IPS-NIHi7 (cell line): ENCODE results near the gene STOML2.

Experiments
- DNase-seq: peaks from one replicate; pipeline ENCODE4 v3.0.0; 2012; ENCODE audit warnings: mixed read lengths; ENCODE audit errors: extremely low spot score

Gene STOML2

DNA sequence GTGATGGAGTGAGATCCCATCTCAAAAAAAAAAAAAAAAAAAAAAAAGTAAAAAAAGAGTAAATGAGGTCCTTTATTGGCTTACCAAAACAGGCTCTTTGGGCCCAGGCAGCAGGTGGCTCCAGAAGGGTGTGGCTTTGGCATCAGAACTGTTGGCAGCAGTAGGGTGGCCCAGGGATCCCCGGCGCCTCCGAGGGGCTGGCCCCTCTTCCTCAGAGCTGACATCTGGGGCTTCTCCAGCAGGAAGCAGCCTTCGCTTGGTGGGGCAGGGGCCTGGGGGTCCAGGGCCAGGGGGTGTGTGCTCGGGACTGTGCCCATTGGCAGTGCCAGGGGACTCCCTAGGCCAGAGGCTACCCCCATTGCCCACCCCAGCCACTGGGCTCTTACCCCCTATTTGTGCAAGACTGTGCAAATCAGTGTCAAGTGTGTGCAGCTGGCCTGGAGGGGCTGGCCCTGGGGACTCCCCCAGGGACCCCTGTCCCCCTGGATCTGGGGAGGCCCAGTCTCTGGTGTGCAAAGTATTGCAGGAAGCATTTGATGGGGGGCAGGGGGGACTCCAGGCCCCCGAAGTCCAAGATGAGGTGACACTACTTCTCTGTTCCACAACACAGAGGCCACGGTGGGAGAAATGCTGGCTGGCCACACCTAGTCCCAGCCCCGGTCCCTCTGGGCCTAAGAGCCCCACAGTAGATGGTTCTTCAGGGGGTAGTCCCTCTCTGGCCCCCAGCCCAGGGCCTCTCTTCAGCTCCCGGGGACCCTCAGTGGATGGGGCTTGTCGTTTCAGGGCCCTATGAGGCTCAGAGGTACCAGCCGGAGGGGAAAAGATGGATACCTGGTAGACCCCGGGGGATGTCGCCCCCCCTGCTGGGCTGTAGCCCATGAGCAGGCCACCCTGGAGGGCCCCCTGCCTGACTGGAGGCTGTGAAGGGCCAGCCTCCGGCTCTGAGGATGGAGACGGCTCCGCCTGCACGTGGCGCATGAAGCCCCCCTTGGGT, 4.7 kb upstream of the STOML2 start:
- no peak for DNase-seq

- DNase-seq = no peak
These were observed 3.4 kb upstream of the STOML2 start for GRCh38 chr9:35106343-35106730.

DNA sequence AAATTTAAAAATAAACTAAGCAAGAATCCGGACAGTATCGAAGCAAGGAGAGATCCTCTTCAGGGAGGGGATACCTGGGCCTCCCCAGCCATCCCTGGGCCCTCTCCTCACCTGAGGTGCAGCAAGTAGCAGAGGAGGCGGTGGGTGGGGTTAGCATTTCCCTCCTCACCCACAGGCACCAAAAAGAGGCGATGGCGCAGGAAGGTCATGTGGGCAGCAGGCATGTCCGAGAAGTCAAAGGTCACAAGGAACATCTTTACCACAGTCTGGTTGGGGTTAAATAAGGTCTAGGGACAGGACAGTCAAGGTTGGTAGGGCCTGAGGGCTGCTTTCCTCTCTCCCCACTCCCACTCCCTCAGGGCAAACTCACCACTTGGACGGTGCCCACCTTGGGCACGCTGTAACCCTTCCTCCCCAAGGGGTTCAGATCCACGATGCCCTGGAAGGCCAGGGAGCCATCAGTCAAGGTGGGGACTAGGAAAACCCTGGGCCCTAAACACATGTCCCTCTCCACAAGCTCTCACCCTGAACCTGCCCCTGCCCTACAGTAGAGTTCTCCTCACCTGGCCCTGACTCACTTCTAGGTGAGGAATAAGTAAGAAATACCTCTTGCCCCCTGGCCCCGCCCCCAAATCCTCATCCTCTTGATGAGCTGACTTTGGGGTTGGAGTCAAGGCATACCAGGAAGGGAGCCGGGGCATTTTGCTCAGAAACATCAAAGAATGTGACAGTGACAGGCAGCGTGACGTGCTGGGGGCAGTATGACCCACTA, 2.8 kb upstream of the STOML2 start:
- no peak for DNase-seq

- DNase-seq = no peak
These were observed 2.2 kb upstream of the STOML2 start for GRCh38 chr9:35105126-35105525.

- DNase-seq = no peak
These were observed 1.7 kb upstream of the STOML2 start for GRCh38 chr9:35104586-35104985.

DNA sequence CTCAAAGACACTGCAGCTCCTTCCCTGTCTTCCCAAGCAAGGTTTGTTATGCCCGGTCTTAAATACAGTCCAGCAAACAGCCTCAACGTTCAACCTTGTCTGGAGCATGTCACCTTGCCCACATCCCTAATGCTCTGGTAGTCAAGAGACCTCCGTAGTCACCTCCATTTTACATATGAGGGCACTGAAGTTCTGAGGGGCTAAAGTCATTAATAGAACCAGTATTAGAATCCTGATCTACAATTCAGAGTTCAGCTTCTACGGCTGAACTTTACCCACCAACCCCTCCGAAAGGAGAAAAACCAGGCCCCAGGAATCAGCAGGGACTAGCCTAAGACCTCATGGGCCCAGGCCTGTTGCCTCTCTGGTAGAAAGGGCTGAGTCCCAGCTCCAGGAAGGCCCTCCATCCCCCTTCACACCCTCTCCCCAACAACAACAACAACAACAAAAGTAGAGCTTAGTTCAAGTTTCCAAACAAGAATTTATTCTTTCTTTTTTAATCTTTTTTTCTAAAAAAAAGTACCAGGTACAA, 795 bp upstream of the STOML2 start:
- DNase-seq = no peak

- peak; percentile 14 for DNase-seq
These were observed 514 bp downstream of the STOML2 start for GRCh38 chr9:35102465-35102768.

DNA sequence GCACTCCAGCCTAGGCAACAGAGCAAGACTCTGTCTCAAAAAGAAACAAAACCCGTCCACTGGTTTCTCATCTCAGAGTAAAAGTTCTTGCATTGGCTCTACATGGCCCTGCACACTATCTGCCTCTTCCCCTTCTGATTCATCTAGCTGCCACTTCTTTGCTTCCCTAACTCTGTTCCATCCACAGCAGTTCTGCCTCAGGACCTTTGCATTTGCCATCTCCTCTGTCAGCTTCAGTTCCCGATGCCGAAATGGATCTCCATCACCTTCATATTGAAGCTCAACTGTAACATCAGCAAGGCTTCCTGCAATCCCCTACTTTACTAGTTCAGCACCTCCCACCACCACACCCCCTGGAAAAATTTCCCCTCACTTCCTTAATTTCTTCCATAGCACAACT, 5.4 kb downstream of the STOML2 start:
- DNase-seq = no peak

DNA sequence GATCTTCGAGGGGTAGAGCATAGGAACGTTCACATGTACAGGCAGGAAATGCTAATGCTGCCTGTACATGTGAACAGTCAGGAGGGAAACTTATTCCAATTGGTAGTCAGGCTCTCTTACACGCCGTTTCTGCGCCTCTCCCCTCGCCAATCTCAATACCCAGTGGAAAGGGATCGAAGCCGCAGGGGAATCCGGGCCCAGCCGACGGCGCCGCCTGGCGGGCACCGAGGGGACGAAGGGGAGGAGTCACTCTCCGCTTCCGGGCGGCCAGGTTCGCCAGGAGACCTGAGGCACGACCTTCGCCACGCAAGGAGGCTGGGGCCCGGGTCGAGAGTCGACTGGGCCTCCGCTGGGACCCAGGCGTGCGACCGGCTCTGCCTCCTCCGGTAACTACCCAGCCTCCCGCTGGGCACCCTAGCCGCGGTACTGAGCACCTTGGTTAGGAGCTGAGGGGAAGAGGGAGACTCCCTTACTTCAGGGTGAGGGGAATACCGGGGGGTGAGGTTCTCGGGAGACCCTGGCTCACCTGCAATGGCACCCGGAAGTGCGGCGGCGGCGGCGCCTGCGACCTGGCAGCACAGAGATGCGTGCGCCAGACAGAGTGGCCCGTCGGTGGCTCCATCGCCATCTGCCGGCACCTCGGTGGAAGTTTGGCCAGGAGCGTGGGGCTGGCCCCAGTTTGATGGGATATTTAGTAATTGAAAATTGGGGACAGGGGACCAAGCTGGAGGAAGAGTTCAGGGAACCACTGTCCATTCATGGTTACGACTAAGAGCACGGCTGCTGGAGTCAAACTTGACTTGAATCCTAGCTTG, 6.7 kb downstream of the STOML2 start, which contains the start of gene PIGO:
Gene PIGO, minus strand, starts transcription at position 557 of the 815 bp plus-strand sequence. CDS start 1,026 bp downstream, outside the sequence.
- DNase-seq = peak; percentile 90

GRCh38 chr9:35091536-35091935, 11.4 kb downstream of the STOML2 start:
- DNase-seq = no peak

- no peak for DNase-seq
These were observed 13.5 kb downstream of the STOML2 start for GRCh38 chr9:35089434-35089833.

GRCh38 chr9:35085078-35085477, 17.9 kb downstream of the STOML2 start:
- no peak for DNase-seq

DNA sequence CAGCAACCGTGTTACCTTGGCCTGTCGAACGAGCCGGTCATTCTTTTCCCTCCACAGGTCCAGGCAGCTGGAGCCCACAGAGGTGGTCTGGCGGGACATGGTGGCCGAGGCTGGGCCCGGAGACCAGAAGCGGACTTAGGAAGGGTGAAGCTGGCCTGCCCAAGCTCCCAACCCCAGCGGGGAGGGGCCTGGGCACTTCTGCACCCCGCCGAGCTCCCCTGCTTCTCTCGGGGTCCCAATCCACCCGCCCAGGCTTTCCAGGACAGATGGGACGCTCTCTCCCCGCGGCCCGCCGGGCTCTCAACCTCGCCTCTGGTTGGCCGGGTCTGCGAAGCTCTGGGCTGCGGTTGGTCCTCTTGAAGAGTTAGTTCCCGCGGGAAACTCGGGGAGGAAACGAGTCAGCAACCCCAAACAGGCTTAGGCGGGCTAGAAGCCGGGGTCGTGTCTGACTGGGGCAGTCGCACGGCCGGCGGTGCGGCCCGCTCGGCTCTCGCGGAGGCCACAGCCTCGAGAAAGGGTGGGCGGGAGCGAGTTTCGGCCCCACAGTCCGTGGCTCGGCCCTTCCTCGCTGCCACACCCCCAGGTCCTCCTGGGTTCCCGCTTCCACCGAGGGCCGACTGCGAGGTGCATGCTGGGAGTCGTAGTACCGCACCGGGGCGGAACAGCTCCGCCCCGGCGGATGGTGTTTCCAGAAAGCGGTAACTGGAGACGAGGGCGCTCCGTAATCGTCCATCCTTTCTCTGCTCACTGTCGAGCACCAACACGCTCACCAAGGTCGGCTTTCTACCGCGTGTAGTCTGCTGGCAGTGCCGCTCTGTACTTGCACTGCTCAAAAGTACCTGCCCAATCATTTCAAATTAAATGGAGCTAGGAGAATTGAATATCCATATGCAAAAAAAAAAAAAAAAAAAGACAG, 23.2 kb downstream of the STOML2 start, which contains the start of gene FANCG:
Gene FANCG, minus strand, starts transcription at position 517 of the 916 bp plus-strand sequence. Its CDS starts 418 bp downstream, at position 99.
- DNase-seq = peak; percentile 94

GRCh38 chr9:35079041-35079425, 23.9 kb downstream of the STOML2 start:
- DNase-seq = no peak

- no peak for DNase-seq
These were observed 24.9 kb downstream of the STOML2 start for GRCh38 chr9:35078066-35078465.

GRCh38 chr9:35076848-35077247, 26.1 kb downstream of the STOML2 start:
- no peak for DNase-seq

DNA sequence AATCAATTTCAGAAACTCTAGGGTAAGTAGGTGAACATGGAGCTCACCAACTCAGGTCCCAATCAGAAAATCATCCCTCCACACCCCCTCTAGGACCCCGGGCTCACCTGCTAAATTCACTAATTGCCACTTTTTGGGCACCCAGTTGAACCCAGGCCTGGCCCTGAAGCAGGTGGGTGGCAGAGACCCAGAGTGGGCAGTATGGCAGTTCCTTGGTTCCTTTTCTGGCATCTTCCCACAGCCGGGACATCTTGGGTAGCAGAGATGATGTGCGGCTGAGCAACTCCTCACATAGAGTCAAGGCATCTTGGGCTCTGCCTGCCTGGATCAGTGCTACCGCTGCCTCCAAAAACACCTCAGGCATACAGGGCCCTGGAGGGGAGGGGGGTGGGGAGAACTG, 27.6 kb downstream of the STOML2 start:
- DNase-seq = no peak

- no peak for DNase-seq
These were observed 28.1 kb downstream of the STOML2 start for GRCh38 chr9:35074791-35075190.

DNA sequence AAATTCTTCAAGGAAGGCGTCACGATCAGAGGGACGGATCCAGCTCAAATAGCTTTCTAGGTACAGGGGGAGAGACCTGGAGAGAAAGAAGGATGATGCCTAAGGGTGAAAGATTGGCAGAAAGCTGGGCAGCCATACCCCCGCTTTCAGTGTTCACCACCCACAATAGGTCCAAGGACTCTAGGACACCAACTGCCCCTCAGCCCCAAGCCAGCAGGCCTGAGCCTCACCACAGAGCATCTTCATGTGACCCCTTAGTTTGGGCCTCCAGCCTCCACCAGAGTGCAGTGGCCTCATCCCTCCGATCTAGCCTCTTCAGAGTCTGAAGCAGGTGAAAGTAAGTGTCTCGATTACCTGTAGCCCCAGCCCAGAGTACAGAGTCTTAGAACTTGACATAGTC, 28.8 kb downstream of the STOML2 start:
- DNase-seq = no peak

GRCh38 chr9:35073279-35073612, 29.7 kb downstream of the STOML2 start:
- DNase-seq = no peak
